ENCODE data around the gene TBX18.

GRCh38 chr6:84779380-84779779 lies 15.0 kb upstream of the TBX18 start:
- TF ChIP-seq CTCF (IDR thresholded peaks at IDR 0.05; ENCODE audit: low read depth, low read length, poor library complexity, severe bottlenecking) = no peak
- TF ChIP-seq EZH2phosphoT487 (IDR thresholded peaks at IDR 0.05; ENCODE audit: borderline replicate concordance, low read length) = no peak
